NOMO-1 treated with dmso at 0.1 percent for 144 hours (cell line): ENCODE measurements around the gene KCNIP1.
"Not testable (repeated sequence)": the region's sequence is repeated elsewhere in the genome, so short reads cannot be mapped to it uniquely, and the experiment has no call there.

Experiments used
- DNase-seq: peaks from one replicate; lab custom pipeline; 2025; ENCODE audit not compliant: unreplicated experiment; lab: John Stamatoyannopoulos, UW

The KCNIP1 gene

GRCh38 chr5:170534941-170535340 lies 31.1 kb downstream of the KCNIP1 start:
- DNase-seq, result no peak

- DNase-seq, result no peak
These were observed 32.7 kb downstream of the KCNIP1 start for GRCh38 chr5:170536525-170536924.

- DNase-seq, result no peak
These were observed 33.8 kb downstream of the KCNIP1 start for GRCh38 chr5:170537451-170538095.

- DNase-seq, result no peak
These were observed 34.3 kb downstream of the KCNIP1 start for GRCh38 chr5:170538096-170538465.

- DNase-seq, result peak; percentile 53
These were observed 35.1 kb downstream of the KCNIP1 start for GRCh38 chr5:170538696-170539586.

- no peak for DNase-seq
These were observed 36.5 kb downstream of the KCNIP1 start for GRCh38 chr5:170540271-170540670.

- DNase-seq, result no peak
These were observed 37.4 kb downstream of the KCNIP1 start for GRCh38 chr5:170541146-170541769.

- DNase-seq, result peak; percentile 52
These were observed 39.0 kb downstream of the KCNIP1 start for GRCh38 chr5:170542691-170543293.

- DNase-seq, result no peak
These were observed 41.5 kb downstream of the KCNIP1 start for GRCh38 chr5:170545313-170545712.

- no peak for DNase-seq
These were observed 42.0 kb downstream of the KCNIP1 start for GRCh38 chr5:170545811-170546210.

GRCh38 chr5:170546282-170546681 lies 42.5 kb downstream of the KCNIP1 start:
- no peak for DNase-seq

- DNase-seq, result not testable (repeated sequence)
These were observed 46.6 kb downstream of the KCNIP1 start for GRCh38 chr5:170550382-170550781.

- no peak for DNase-seq
These were observed 47.3 kb downstream of the KCNIP1 start for GRCh38 chr5:170551076-170551475.

- DNase-seq, result no peak
These were observed 47.8 kb downstream of the KCNIP1 start for GRCh38 chr5:170551622-170552021.

GRCh38 chr5:170552621-170553115 lies 48.8 kb downstream of the KCNIP1 start:
- no peak for DNase-seq

GRCh38 chr5:170553218-170553617 lies 49.4 kb downstream of the KCNIP1 start:
- DNase-seq, result no peak

- DNase-seq, result no peak
These were observed 50.9 kb downstream of the KCNIP1 start for GRCh38 chr5:170554521-170555267.

GRCh38 chr5:170557314-170557713 lies 53.5 kb downstream of the KCNIP1 start:
- DNase-seq, result no peak

- no peak for DNase-seq
These were observed 55.5 kb downstream of the KCNIP1 start for GRCh38 chr5:170559296-170559695.

GRCh38 chr5:170560938-170561337 lies 57.1 kb downstream of the KCNIP1 start:
- DNase-seq, result no peak
